ENCODE data around the gene PSMA8.
"Not testable (repeated sequence)": the region's sequence is repeated elsewhere in the genome, so short reads cannot be mapped to it uniquely, and the experiment has no call there.

The PSMA8 gene

GRCh38 chr18:26196605-26197004 lies 62.9 kb downstream of the PSMA8 start:
- no peak for DNase-seq (ENCODE audit: low read depth)
- no peak overlapping the region for H3K4me3 ChIP-seq (ENCODE audit: low read depth, low read length)
- no peak for TF ChIP-seq CTCF (IDR thresholded peaks at IDR 0.05; ENCODE audit: insufficient read depth, low read depth, low read length, missing control alignments)

DNA sequence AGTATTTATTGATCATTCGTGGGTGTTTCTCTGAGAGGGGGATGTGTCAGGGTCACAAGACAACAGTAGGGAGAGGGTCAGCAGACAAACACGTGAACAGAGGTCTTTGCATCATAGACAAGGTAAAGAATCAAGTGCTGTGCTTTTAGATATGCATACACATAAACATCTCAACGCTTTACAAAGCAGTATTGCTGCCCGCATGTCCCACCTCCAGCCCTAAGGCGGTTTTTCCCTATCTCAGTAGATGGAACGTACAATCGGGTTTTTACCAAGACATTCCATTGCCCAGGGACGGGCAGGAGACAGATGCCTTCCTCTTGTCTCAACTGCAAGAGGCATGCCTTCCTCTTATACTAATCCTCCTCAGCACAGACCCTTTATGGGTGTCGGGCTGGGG lies 68.3 kb downstream of the PSMA8 start:
- DNase-seq (ENCODE audit: low read depth); H3K4me3 ChIP-seq (ENCODE audit: low read depth, low read length): not testable (repeated sequence)

DNA sequence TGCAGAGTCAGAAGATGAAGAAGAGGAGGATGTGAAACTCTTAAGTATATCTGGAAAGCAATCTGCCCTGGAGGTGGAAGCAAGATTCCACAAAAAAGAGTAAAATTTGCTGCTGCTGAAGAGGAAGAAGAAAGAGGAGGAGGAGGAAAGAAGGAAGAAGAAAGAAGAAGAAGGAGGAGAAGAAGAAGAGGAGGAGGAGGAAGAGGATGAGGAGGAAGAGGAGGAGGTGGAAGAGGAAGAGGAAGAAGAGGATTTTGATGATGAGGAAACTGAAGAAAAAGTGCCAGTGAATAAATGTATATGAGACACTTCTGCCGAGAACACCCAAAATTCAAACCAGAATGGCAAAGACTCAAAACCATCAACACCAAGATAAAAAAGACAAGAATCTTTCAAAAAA lies 71.6 kb downstream of the PSMA8 start:
- H3K4me3 ChIP-seq (ENCODE audit: low read depth, low read length) = no peak overlapping the region
- TF ChIP-seq CTCF (IDR thresholded peaks at IDR 0.05; ENCODE audit: insufficient read depth, low read depth, low read length, missing control alignments) = no peak
- no peak for DNase-seq (ENCODE audit: low read depth)

DNA sequence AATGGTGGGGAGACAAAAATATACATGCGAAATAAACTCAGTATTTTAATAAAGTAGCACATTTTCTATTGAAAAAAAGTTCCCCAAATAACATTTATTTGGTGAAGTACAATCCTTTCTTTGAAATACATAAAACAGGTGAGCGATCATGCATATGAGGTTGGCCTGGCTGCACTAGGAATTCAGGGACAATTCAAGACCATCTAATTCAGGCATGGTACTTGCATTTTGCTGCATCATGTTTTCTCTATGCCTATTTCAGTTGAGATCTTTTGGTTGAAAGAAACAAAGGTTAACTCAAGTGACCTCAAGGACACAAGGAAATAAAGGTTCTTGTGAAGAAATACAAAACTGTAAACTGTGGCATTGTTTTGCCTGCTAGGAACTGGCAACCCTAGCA lies 72.8 kb downstream of the PSMA8 start:
- H3K4me3 ChIP-seq (ENCODE audit: low read depth, low read length) = no peak overlapping the region
- no peak for TF ChIP-seq CTCF (IDR thresholded peaks at IDR 0.05; ENCODE audit: insufficient read depth, low read depth, low read length, missing control alignments)
- no peak for DNase-seq (ENCODE audit: low read depth)

GRCh38 chr18:26207937-26208336 lies 74.3 kb downstream of the PSMA8 start:
- TF ChIP-seq CTCF (IDR thresholded peaks at IDR 0.05; ENCODE audit: insufficient read depth, low read depth, low read length, missing control alignments) = no peak
- H3K4me3 ChIP-seq (ENCODE audit: low read depth, low read length) = no peak overlapping the region
- no peak for DNase-seq (ENCODE audit: low read depth)

DNA sequence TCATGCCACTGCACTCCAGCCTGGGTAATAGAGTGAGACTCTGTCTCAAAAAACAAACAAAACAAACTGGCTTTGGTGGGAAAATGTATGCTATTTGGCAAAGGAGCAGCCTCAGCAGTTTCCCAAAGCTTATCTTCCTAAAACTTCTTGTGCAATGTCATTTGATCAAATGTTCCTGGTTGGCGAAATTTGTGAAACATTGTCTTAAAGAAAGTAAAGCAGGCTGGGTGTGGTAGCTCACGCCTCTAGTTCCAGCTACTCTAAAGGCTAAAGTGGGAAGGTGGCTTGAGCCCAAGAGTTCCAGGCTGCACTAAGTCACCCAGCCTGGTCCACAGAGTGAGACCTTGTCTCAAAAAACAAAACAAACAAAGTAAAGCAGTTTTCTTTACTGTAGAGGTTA lies 75.3 kb downstream of the PSMA8 start:
- no peak overlapping the region for H3K4me3 ChIP-seq (ENCODE audit: low read depth, low read length)
- TF ChIP-seq CTCF (IDR thresholded peaks at IDR 0.05; ENCODE audit: insufficient read depth, low read depth, low read length, missing control alignments) = no peak
- no peak for DNase-seq (ENCODE audit: low read depth)

- no peak for DNase-seq (ENCODE audit: low read depth)
- TF ChIP-seq CTCF (IDR thresholded peaks at IDR 0.05; ENCODE audit: insufficient read depth, low read depth, low read length, missing control alignments) = no peak
- no peak overlapping the region for H3K4me3 ChIP-seq (ENCODE audit: low read depth, low read length)
Observed at GRCh38 chr18:26210147-26210546, 76.5 kb downstream of the PSMA8 start.
